IMR-90 (cell line): Measurements from ENCODE around the gene SLC17A5. TPM values are rescaled to one million over a fixed set of nuclear protein-coding genes. Genes with fewer than 3 reads are reported as not detected.

Experiments used
- ATAC-seq: fragments of 200-7000 bp; cut with Tn5 transposase; 2 replicates; pipeline ENCODE4 v1.9.1; 2020; ENCODE audit warnings: low read depth, mild to moderate bottlenecking, moderate library complexity
- BruUV-seq: library from RNA; stranded (reverse); fragments of 400-500 nt; replicated peaks from 2 replicates; lab custom pipeline; 2021; lab: Mats Ljungman, UMichigan
- CTCF ChIA-PET: fragments of 300-600 bp; formaldehyde crosslinking; extraction: SDS; loops from one replicate; lab custom pipeline; 2021; ENCODE audit warnings: antibody characterized with exemption; lab: Yijun Ruan, JAX
- POLR2A ChIA-PET: fragments of 300-600 bp; sonication (Branson Sonifier 250); formaldehyde crosslinking; loops from one replicate; lab custom pipeline; 2022; ENCODE audit warnings: antibody characterized with exemption; ENCODE audit not compliant: unreplicated experiment; lab: Charles Lee
- DNase-seq: peaks from one replicate; pipeline ENCODE4 v3.0.0; 2013
- H2AFZ ChIP-seq: replicated peaks from 2 replicates; pipeline ENCODE3; 2013; ENCODE audit warnings: low read length, mild to moderate bottlenecking; ENCODE audit not compliant: poor library complexity
- H2AK5ac ChIP-seq: 2 replicates; pipeline ENCODE4 v1.6.1; 2013; ENCODE audit warnings: low read depth, low read length, inconsistent platforms
- H2AK9ac ChIP-seq: replicated peaks from 2 replicates; pipeline ENCODE3; 2013; ENCODE audit warnings: mild to moderate bottlenecking, low read depth, low read length, moderate library complexity; ENCODE audit not compliant: poor library complexity
- H2BK120ac ChIP-seq: 2 replicates; pipeline ENCODE4 v1.6.1; 2013; ENCODE audit warnings: low read depth, low read length, inconsistent platforms
- H2BK15ac ChIP-seq: 3 replicates; pipeline ENCODE4 v1.6.1; 2013; ENCODE audit warnings: low read depth, low read length, inconsistent platforms
- H2BK20ac ChIP-seq: 2 replicates; pipeline ENCODE4 v1.6.1; 2013; ENCODE audit warnings: low read depth, mild to moderate bottlenecking, inconsistent platforms, low read length, moderate library complexity
- H2BK5ac ChIP-seq: 2 replicates; pipeline ENCODE4 v1.6.1; 2013; ENCODE audit warnings: mild to moderate bottlenecking, low read depth, low read length, inconsistent platforms; ENCODE audit not compliant: poor library complexity, severe bottlenecking
- H3K14ac ChIP-seq: replicated peaks from 2 replicates; pipeline ENCODE4 v1.6.1; 2013; ENCODE audit warnings: low read depth, low read length, inconsistent platforms
- H3K18ac ChIP-seq: 2 replicates; pipeline ENCODE4 v1.6.1; 2013; ENCODE audit warnings: low read depth, low read length, control low read depth
- H3K23ac ChIP-seq: 2 replicates; pipeline ENCODE4 v1.6.1; 2013; ENCODE audit warnings: low read depth, low read length, inconsistent platforms
- H3K27ac ChIP-seq: 2 replicates; pipeline ENCODE4 v1.5.1; 2013; ENCODE audit warnings: mild to moderate bottlenecking, control low read depth, low read length; ENCODE audit not compliant: insufficient read depth
- H3K27me3 ChIP-seq: 2 replicates; pipeline ENCODE4 v1.6.1; 2013; ENCODE audit warnings: low read length; ENCODE audit not compliant: control insufficient read depth, insufficient read depth
- H3K36me3 ChIP-seq: 2 replicates; pipeline ENCODE4 v1.6.1; 2013; ENCODE audit warnings: low read length, mixed read lengths; ENCODE audit not compliant: control insufficient read depth, insufficient read depth
- H3K4ac ChIP-seq: 2 replicates; pipeline ENCODE4 v1.6.1; 2013; ENCODE audit warnings: low read depth, low read length, inconsistent platforms
- H3K4me1 ChIP-seq: 2 replicates; pipeline ENCODE4 v1.6.1; 2013; ENCODE audit warnings: low read length, mixed read lengths; ENCODE audit not compliant: control insufficient read depth, insufficient read depth
- H3K4me2 ChIP-seq: 2 replicates; pipeline ENCODE4 v1.6.1; 2013; ENCODE audit warnings: low read depth, mild to moderate bottlenecking, control low read depth, low read length, moderate library complexity
- H3K4me3 ChIP-seq: 2 replicates; pipeline ENCODE4 v1.5.1; 2013; ENCODE audit warnings: low read depth, mild to moderate bottlenecking, control low read depth, low read length, moderate library complexity; ENCODE audit not compliant: insufficient read depth
- H3K56ac ChIP-seq: 2 replicates; pipeline ENCODE4 v1.6.1; 2013; ENCODE audit warnings: low read length, inconsistent platforms; ENCODE audit not compliant: insufficient read depth; ENCODE audit errors: extremely low read depth
- H3K79me1 ChIP-seq, 2 experiments: 2 replicates each; pipeline ENCODE4 v1.6.1; 2013; ENCODE audit warnings: low read length in 2 of 2, inconsistent platforms in 1 of 2, low read depth in 1 of 2
- H3K9ac ChIP-seq: 2 replicates; pipeline ENCODE4 v1.6.1; 2013; ENCODE audit warnings: low read depth, low read length, control low read depth
- H3K9me1 ChIP-seq: 2 replicates; pipeline ENCODE4 v1.6.1; 2013; ENCODE audit warnings: low read length, inconsistent platforms; ENCODE audit not compliant: insufficient read depth
- H3K9me3 ChIP-seq: 2 replicates; pipeline ENCODE4 v1.6.1; 2013; ENCODE audit warnings: low read length; ENCODE audit not compliant: control insufficient read depth, insufficient read depth
- H4K20me1 ChIP-seq: 2 replicates; pipeline ENCODE4 v1.6.1; 2013; ENCODE audit warnings: low read length, inconsistent platforms; ENCODE audit not compliant: insufficient read depth
- H4K5ac ChIP-seq: 2 replicates; pipeline ENCODE4 v1.6.1; 2013; ENCODE audit warnings: mild to moderate bottlenecking, low read depth, low read length, control low read depth
- H4K8ac ChIP-seq, 2 experiments: 2 replicates each; pipeline ENCODE4 v1.6.1; 2013; ENCODE audit warnings: low read depth in 2 of 2, low read length in 2 of 2, control low read depth in 1 of 2, inconsistent platforms in 1 of 2
- H4K91ac ChIP-seq: 2 replicates; pipeline ENCODE4 v1.6.1; 2013; ENCODE audit warnings: low read depth, low read length, inconsistent platforms; ENCODE audit not compliant: insufficient read depth
- BHLHE40 ChIP-seq: fragments of 150-350 bp; IDR thresholded peaks from 2 replicates; pipeline ENCODE4 v1.6.1; 2016; ENCODE audit warnings: mild to moderate bottlenecking, low read depth, low read length
- CHD1 ChIP-seq: IDR thresholded peaks from 2 replicates; pipeline ENCODE4 v1.6.1; 2012; ENCODE audit warnings: low read depth, low read length, improper control_type of control experiment
- FOS ChIP-seq: fragments of 150-350 bp; IDR thresholded peaks from 2 replicates; pipeline ENCODE4 v1.6.1; 2016; ENCODE audit warnings: low read depth, low read length
- MAFK ChIP-seq: IDR thresholded peaks from 2 replicates; pipeline ENCODE4 v1.6.1; 2012; ENCODE audit warnings: low read depth, low read length, improper control_type of control experiment
- MAZ ChIP-seq: IDR thresholded peaks from 2 replicates; pipeline ENCODE4 v1.6.1; 2012; ENCODE audit warnings: low read depth, mild to moderate bottlenecking, low read length, improper control_type of control experiment, moderate library complexity, borderline replicate concordance
- MXI1 ChIP-seq: IDR thresholded peaks from 2 replicates; pipeline ENCODE4 v1.6.1; 2012; ENCODE audit warnings: low read depth, mild to moderate bottlenecking, low read length, moderate library complexity, borderline replicate concordance
- NFE2L2 ChIP-seq: fragments of 150-350 bp; IDR thresholded peaks from 2 replicates; pipeline ENCODE4 v1.6.1; 2016; ENCODE audit warnings: low read depth, mild to moderate bottlenecking, low read length
- RAD21 ChIP-seq: IDR thresholded peaks from 2 replicates; pipeline ENCODE4 v1.6.1; 2012; ENCODE audit warnings: low read length, improper control_type of control experiment
- RCOR1 ChIP-seq: IDR thresholded peaks from 2 replicates; pipeline ENCODE4 v1.6.1; 2012; ENCODE audit warnings: mild to moderate bottlenecking, low read length, improper control_type of control experiment; ENCODE audit not compliant: insufficient replicate concordance
- SMC3 ChIP-seq: fragments of 150-350 bp; IDR thresholded peaks from 2 replicates; pipeline ENCODE4 v1.6.1; 2016; ENCODE audit warnings: low read depth, mild to moderate bottlenecking, antibody characterized with exemption, low read length, moderate library complexity
- WGBS, 2 experiments: methylation state at CpG; one replicate each; pipeline versions ENCODE4 v1.1.5 to v1.1.7; 2013; ENCODE audit warnings: missing lambda C conversion rate in 2 of 2; ENCODE audit not compliant: insufficient read length in 1 of 2; ENCODE audit errors: extremely low coverage in 2 of 2; 5-methylcytosine and 5-hydroxymethylcytosine counted together
- dilution Hi-C: fragments of 300-500 bp; cut with HindIII; formaldehyde crosslinking; loops from one replicate; pipeline ENCODE4 v1.14.3; 2018; ENCODE audit warnings: low sequenced_read_pairs; ENCODE audit not compliant: unreplicated experiment
- in situ Hi-C: fragments of 300-500 bp; cut with MboI; formaldehyde crosslinking; loops from 3 replicates; pipeline ENCODE4 v1.14.3; 2019; ENCODE audit warnings: low sequenced_read_pairs, inconsistent platforms, mixed read lengths
- intact Hi-C: fragments of 100-400 bp; cut with micrococcal nuclease; formaldehyde crosslinking; loops from 2 replicates; pipeline ENCODE4 v1.10.0; 2022
- polyA plus RNA-seq, 3 experiments: library from polyadenylated mRNA; depleted of rRNA; stranded (reverse); fragments of >200 nt; gene quantifications; 2 replicates each; pipeline ENCODE4 v1.2.3, GENCODE V29; 2012; ENCODE audit warnings: low replicate concordance in 1 of 3
- total RNA-seq: library from RNA; depleted of rRNA; stranded (reverse); fragments of >200 nt; gene quantifications from 2 replicates; pipeline ENCODE4 v1.2.3, GENCODE V29; 2012
- TF ChIP-seq, protein P1 (sequence below): fragments of 150-350 bp; IDR thresholded peaks from 2 replicates; pipeline ENCODE4 v1.6.1; 2017; ENCODE audit warnings: mild to moderate bottlenecking, antibody characterized with exemption, low read length, low read depth
- TF ChIP-seq, protein P2 (sequence below): fragments of 150-350 bp; IDR thresholded peaks from 2 replicates; pipeline ENCODE4 v1.6.1; 2016; ENCODE audit warnings: low read depth, mild to moderate bottlenecking, low read length, moderate library complexity, borderline replicate concordance

SLC17A5 gene
- total and polyA plus RNA-seq, 2 of the 4 experiments (the other 2 are of a cell fraction), result 20.8 to 27.2 TPM

DNA sequence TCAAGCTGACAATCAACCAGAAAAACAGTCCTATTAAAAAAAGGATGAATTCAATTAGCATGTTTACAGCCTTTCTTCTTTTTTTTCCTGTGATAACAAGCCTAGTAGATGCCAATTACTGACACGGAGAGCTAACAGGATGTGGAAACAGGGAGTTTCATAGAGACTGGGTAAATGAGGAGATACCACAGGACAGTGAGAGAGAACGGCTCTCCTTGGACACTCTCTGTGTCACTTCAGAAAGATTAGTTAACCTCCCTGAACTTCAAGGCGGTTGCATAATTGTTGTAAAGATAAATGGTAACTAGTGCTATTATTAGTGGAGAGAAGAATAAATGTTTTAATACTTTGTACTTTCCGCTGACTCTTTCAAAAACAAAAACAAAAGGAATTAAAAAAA lies 14.8 kb downstream of the SLC17A5 start:
- Histone ChIP-seq H4K5ac (no peak overlapping the region), H2AFZ (no peak overlapping the region), H4K20me1 (no peaks in the 10 kb centered on the region), H2BK15ac (no peak overlapping the region), H4K91ac (no peak overlapping the region), H3K4ac (no peak overlapping the region), H2BK5ac (no peak overlapping the region), H3K4me2 (no peak overlapping the region), H4K8ac (no peak overlapping the region), H3K56ac (no peak overlapping the region), H3K14ac (no peak overlapping the region), H3K4me3 (no peak overlapping the region), H3K27ac (no peak overlapping the region), H3K79me1 (0 out of 4 replicates have a peak, but pooled peaks cover 3% of the 10 kb centered on the region in 2 experiments), H3K18ac (no peak overlapping the region), H3K23ac (no peak overlapping the region), H2BK20ac (no peak overlapping the region), H3K27me3 (no peaks in the 10 kb centered on the region), H3K9me3 (no peaks in the 10 kb centered on the region), H2AK5ac (no peak overlapping the region), H3K36me3 (peaks cover 8% of the 10 kb centered on the region), H3K4me1 (no peaks in the 10 kb centered on the region), H3K9me1 (0 out of 2 replicates have a peak, but pooled peaks cover 4% of the 10 kb centered on the region), H2AK9ac (no peak overlapping the region), H3K9ac (no peak overlapping the region), H2BK120ac (no peak overlapping the region)
- TF ChIP-seq RCOR1 (no peak), RAD21 (no peak), NFE2L2 (no peak), BHLHE40 (no peak), FOS (no peak), MAZ (no peak), MAFK (no peak), MXI1 (no peak), CHD1 (no peak), SMC3 (no peak)
- TF ChIP-seq, protein P1, sequence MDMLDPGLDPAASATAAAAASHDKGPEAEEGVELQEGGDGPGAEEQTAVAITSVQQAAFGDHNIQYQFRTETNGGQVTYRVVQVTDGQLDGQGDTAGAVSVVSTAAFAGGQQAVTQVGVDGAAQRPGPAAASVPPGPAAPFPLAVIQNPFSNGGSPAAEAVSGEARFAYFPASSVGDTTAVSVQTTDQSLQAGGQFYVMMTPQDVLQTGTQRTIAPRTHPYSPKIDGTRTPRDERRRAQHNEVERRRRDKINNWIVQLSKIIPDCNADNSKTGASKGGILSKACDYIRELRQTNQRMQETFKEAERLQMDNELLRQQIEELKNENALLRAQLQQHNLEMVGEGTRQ, result no peak
- TF ChIP-seq, protein P2, sequence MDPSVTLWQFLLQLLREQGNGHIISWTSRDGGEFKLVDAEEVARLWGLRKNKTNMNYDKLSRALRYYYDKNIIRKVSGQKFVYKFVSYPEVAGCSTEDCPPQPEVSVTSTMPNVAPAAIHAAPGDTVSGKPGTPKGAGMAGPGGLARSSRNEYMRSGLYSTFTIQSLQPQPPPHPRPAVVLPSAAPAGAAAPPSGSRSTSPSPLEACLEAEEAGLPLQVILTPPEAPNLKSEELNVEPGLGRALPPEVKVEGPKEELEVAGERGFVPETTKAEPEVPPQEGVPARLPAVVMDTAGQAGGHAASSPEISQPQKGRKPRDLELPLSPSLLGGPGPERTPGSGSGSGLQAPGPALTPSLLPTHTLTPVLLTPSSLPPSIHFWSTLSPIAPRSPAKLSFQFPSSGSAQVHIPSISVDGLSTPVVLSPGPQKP, result no peak
- ATAC-seq (no peak), DNase-seq (no peak)
- intact Hi-C loops, result no loop called here
- BruUV-seq, result no TSS peak
- no CpG with 5 or more reads among the region's 4 CpGs for WGBS, 2 experiments
- in situ Hi-C loops, result no loop called here
- ChIA-PET POLR2A (no interaction called here), CTCF (interaction anchor here (0.6 kb wide), 1 partner anchor 100 kb away, joined by 3 read pairs; no protein-coding TSS in a partner anchor)
- dilution Hi-C loops, result no loop called here
